Activated CD4-positive, alpha-beta T cell treated with anti-CD3 and anti-CD28 coated beads for 1 hour (primary cell): Measurements from ENCODE around the gene THPO.
"Not testable (repeated sequence)": the region's sequence is repeated elsewhere in the genome, so short reads cannot be mapped to it uniquely, and the experiment has no call there.

Experiments
- DNase-seq: peaks from one replicate; pipeline ENCODE4 v3.0.0-alpha.2; 2020

THPO gene

GRCh38 chr3:184347321-184348056 lies 30.5 kb downstream of the THPO start:
- no peak for DNase-seq

GRCh38 chr3:184346480-184347190 lies 31.4 kb downstream of the THPO start:
- DNase-seq = no peak

GRCh38 chr3:184345317-184346144 lies 32.5 kb downstream of the THPO start:
- no peak for DNase-seq

GRCh38 chr3:184344579-184345316 lies 33.3 kb downstream of the THPO start:
- no peak for DNase-seq

- no peak for DNase-seq
Measured at GRCh38 chr3:184343200-184343876, 34.7 kb downstream of the THPO start.

- DNase-seq = no peak
Measured at GRCh38 chr3:184341925-184342324, 36.1 kb downstream of the THPO start.

- not testable (repeated sequence) for DNase-seq
Measured at GRCh38 chr3:184339451-184340135, 38.4 kb downstream of the THPO start.

- DNase-seq = no peak
Measured at GRCh38 chr3:184339001-184339400, 39.0 kb downstream of the THPO start.

GRCh38 chr3:184338511-184338945 lies 39.5 kb downstream of the THPO start:
- no peak for DNase-seq

GRCh38 chr3:184337981-184338380 lies 40.0 kb downstream of the THPO start:
- no peak for DNase-seq

GRCh38 chr3:184337399-184337714 lies 40.6 kb downstream of the THPO start, which contains the start of gene FAM131A:
Gene FAM131A (plus strand): TSS chr3:184337600. CDS start chr3:184337631, 31 bp downstream.
- DNase-seq = no peak

- no peak for DNase-seq
Measured at GRCh38 chr3:184336547-184337398, 41.2 kb downstream of the THPO start.

- peak; percentile 82 for DNase-seq
Measured at GRCh38 chr3:184335661-184336546, 42.1 kb downstream of the THPO start.

- DNase-seq = no peak
Measured at GRCh38 chr3:184335291-184335660, 42.7 kb downstream of the THPO start.

GRCh38 chr3:184334470-184335158 lies 43.4 kb downstream of the THPO start:
- DNase-seq = no peak

- DNase-seq = no peak
Measured at GRCh38 chr3:184333700-184334099, 44.3 kb downstream of the THPO start.

- no peak for DNase-seq
Measured at GRCh38 chr3:184333190-184333589, 44.8 kb downstream of the THPO start.

- no peak for DNase-seq
Measured at GRCh38 chr3:184332370-184333090, 45.5 kb downstream of the THPO start.
